Measurements from ENCODE around the gene FOXE3. TPM values are rescaled to one million over a fixed set of nuclear protein-coding genes. Genes with fewer than 3 reads are reported as not detected.

Gene FOXE3
- total and polyA plus RNA-seq, 9 of the 15 experiments (the other 6 are each of a cell fraction or from before 2014, with no cell fraction given): not detected

GRCh38 chr1:47440599-47441081, 24.6 kb downstream of the FOXE3 start (continued):
- TF ChIP-seq MYNN (IDR thresholded peaks at IDR 0.05): no peak
- TF ChIP-seq MYNN (CRISPR knock-in tag; IDR thresholded peaks at IDR 0.05): no peak
- TF ChIP-seq SPI1 (IDR thresholded peaks at IDR 0.05; ENCODE audit: borderline replicate concordance, low read depth, low read length): no peak

GRCh38 chr1:47441450-47442106, 25.5 kb downstream of the FOXE3 start:
- ATAC-seq: no peak
- Histone ChIP-seq H3K9me3 (replicated peaks; ENCODE audit: control insufficient read depth, insufficient read depth, low read depth, low read length) (no peaks in the 10 kb centered on the region), H3K9me1 (ENCODE audit: control insufficient read depth, insufficient read depth, low read length) (no peaks in the 10 kb centered on the region), H3K4me2 (ENCODE audit: insufficient read depth, low read length) (no peak overlapping the region), H3K79me2 (ENCODE audit: control insufficient read depth, insufficient read depth, low read length) (0 out of 3 replicates have a peak, but pooled peaks cover 6% of the 10 kb centered on the region), H3K27me3 (ENCODE audit: control insufficient read depth in 2 of 2, insufficient read depth in 2 of 2, low read length in 2 of 2) (peaks cover 56 to 62% of the 10 kb centered on the region in 2 experiments; a peak in 4 of 5 replicates), H3K4me1 (replicated peaks in 1 of 2; ENCODE audit: control insufficient read depth in 2 of 2, insufficient read depth in 2 of 2, low read length in 2 of 2) (peaks cover 0 to 40% of the 10 kb centered on the region in 2 experiments; a peak in 2 of 5 replicates), H3K9ac (ENCODE audit: insufficient read depth in 1 of 2, low read depth in 2 of 2, low read length in 2 of 2) (no peak overlapping the region), H2AFZ (ENCODE audit: low read depth, low read length) (no peak overlapping the region), H3K36me3 (ENCODE audit: control insufficient read depth, insufficient read depth, low read length) (no peaks in the 10 kb centered on the region), H4K20me1 (replicated peaks; ENCODE audit: control insufficient read depth, insufficient read depth, low read length) (peaks cover 2% of the 10 kb centered on the region; the same call in 1 of the 2 replicates), H3K4me3 (no peak overlapping the region), H3K27ac (ENCODE audit: extremely low read depth, low read depth, low read length) (no peak overlapping the region)
- in situ Hi-C loops (cut with MboI) (no loop called here), intact Hi-C loops (cut with micrococcal nuclease) (no loop called here)
- BruUV-seq (replicated peaks): no TSS peak
- no peak for FAIRE-seq
- ChIA-PET CTCF (ENCODE audit: low intra/inter-chr PET ratio) (no interaction called here), POLR2A (interaction anchor here (0.6 to 2.1 kb wide), 6 partner anchors 8 to 285 kb away, joined by 3 to 11 read pairs (median 4); no protein-coding TSS in a partner anchor)
- 3% methylated on average over 3 of the region's 3 CpGs for WGBS (ENCODE audit: insufficient coverage, low coverage, missing lambda C conversion rate)
- DNase-seq (ENCODE audit: extremely low read depth in 1 of 4, low spot score in 3 of 4): no peak
- TF ChIP-seq SRSF3 (IDR thresholded peaks at IDR 0.05; ENCODE audit: insufficient read depth, low read length): no peak
- TF ChIP-seq SRSF1 (IDR thresholded peaks at IDR 0.05; ENCODE audit: low read depth, low read length): no peak
- TF ChIP-seq BRD9 (IDR thresholded peaks at IDR 0.05; ENCODE audit: low read depth, partially characterized antibody): no peak
- no peak for TF ChIP-seq FOXJ3 (CRISPR knock-in tag; IDR thresholded peaks at IDR 0.05)
- no peak for TF ChIP-seq CSDE1 (IDR thresholded peaks at IDR 0.05)
- TF ChIP-seq ETS2 (tag; IDR thresholded peaks at IDR 0.05; ENCODE audit: borderline replicate concordance, poor library complexity, severe bottlenecking): no peak
- no peak for TF ChIP-seq ARNT (IDR thresholded peaks at IDR 0.05)
- no peak for TF ChIP-seq PYGO2 (tag; IDR thresholded peaks at IDR 0.05)
- no peak for TF ChIP-seq NCOA4 (IDR thresholded peaks at IDR 0.05; ENCODE audit: partially characterized antibody)
- TF ChIP-seq SMARCE1 (IDR thresholded peaks at IDR 0.05): no peak
- no peak for TF ChIP-seq TAL1 (IDR thresholded peaks at IDR 0.05)
- no peak for TF ChIP-seq TEAD4 (IDR thresholded peaks at IDR 0.05; ENCODE audit: low read length)
- TF ChIP-seq TEAD4 (CRISPR knock-in tag; IDR thresholded peaks at IDR 0.05; ENCODE audit: borderline replicate concordance): no peak
- no peak for TF ChIP-seq NRF1 (conservative IDR thresholded peaks at IDR 0.05 in 1 of 2, IDR thresholded peaks at IDR 0.05 in 1 of 2)
- no peak for TF ChIP-seq STAT5A (IDR thresholded peaks at IDR 0.05; ENCODE audit: borderline replicate concordance, low read length)
- TF ChIP-seq AFF4 (CRISPR knock-in tag; IDR thresholded peaks at IDR 0.05): no peak
- TF ChIP-seq KDM1A (IDR thresholded peaks at IDR 0.05): no peak

All from K562 (cell line).